Activated CD8-positive, alpha-beta memory T cell treated with anti-CD3 and anti-CD28 coated beads, Interleukin-2, amount 50 U/mL, for 1 hour (primary cell): Measurements from ENCODE around the gene AKAP13.
A peak's percentile ranks its signal among the peaks of the same experiment; 100 is the strongest.

Experiments used
- DNase-seq: peaks from one replicate; pipeline ENCODE4 v3.0.0-alpha.2; 2020; ENCODE audit errors: extremely low read depth

Gene AKAP13

GRCh38 chr15:85407421-85408269 is 27.2 kb downstream of the AKAP13 start:
- DNase-seq = no peak

GRCh38 chr15:85408270-85408746 is 27.9 kb downstream of the AKAP13 start:
- no peak for DNase-seq

- no peak for DNase-seq
Measured at GRCh38 chr15:85412066-85412465, 31.7 kb downstream of the AKAP13 start.

DNA sequence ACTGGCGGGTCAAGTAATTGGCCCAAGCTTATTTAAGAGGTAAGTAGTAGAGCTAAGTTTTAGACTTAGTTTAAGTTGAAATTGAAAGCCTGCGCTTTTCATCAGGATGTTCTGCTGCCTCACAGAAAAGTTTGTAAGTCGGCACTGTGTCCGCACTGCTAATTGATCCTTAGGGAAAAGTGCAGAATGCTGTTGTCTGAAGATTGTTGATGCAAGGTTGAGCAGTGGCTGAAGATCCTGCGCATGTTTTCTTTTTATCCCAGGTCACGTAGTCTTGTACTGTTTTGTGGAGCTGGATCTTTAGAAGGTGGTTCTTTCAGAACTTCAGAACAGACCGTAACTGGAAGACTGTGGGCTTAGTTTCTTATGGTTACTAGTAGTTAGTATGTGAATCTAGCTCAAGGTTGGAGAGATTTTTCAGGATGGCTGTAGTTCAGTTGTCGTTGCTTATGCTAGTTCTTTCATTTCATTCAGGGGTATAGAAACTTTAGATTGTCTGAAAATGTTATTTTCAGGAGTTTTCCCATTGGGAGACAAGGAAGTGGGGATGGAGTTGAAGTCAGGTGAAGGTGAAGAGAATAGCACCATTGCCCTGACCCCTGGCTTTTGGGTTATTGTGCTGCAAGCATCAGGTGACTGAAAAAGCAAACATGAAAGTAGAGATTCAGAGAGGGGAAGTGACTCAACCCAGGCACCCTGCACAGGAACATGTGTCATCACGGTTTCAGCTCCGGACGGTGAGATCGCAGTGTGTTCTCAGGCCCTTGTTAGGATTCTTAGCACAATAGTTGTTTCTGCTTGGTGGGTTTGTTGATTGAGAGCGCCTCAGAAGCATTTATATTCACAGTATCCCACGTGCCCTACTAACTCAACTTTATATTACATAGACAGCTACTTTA is 32.8 kb downstream of the AKAP13 start:
- peak; percentile 69 for DNase-seq

- DNase-seq = no peak
Measured at GRCh38 chr15:85414037-85414436, 33.6 kb downstream of the AKAP13 start.

GRCh38 chr15:85414495-85414894 is 34.1 kb downstream of the AKAP13 start:
- DNase-seq = no peak

DNA sequence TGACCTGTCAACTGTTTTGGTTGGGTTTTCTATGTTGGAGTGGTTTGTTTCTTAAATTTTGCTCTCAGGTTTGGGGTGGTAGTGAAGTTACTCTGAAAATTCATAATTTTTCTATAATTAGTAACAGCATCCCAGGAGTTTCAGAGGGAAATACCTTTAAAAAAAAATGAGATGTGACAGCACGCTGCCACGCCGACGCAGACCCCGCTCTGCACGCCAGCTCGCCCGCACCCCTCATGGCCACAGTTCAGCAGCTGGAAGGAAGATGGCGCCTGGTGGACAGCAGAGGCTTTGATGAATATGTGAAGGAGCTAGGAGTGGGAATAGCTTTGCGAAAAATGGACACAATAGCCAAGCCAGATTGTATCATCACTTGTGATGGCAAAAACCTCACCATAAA is 34.6 kb downstream of the AKAP13 start:
- no peak for DNase-seq

DNA sequence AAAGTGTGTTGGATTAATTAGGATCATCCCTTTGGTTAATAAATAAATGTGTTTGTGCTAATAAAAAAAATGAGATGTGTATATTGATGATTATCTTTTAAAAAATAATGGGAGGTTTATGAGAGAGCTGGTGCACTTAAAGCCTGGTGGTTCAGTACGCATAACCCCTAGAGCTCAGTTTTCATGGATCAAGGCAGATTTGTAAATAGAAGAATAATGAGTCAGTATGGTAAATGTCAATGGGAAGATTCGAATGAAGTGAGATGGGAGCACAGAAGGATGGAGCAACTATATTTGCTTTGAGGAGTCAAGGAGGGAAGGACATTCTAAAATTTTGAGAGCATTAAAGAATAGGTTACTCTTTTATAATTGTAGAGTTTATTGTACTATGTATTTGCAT is 35.4 kb downstream of the AKAP13 start:
- DNase-seq = no peak

DNA sequence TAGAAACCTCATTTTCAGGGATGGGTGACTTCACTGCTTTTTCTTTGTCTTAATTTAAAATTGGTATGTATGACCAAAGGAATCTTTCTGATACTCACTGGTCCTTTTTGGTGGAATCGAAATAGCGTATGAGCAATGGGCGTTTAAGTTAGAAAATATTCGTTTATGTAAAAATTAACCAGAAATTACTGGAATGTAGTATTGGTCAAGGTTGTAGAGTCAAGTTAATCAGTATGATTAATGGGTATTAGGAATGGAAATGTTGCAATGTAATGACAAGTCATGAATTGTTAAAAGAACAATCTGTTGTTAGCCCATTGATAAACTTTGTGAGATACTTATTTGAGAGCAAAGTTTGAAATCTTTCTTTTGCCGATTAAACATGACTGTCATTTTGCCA is 36.9 kb downstream of the AKAP13 start:
- no peak for DNase-seq

GRCh38 chr15:85419161-85419560 is 38.8 kb downstream of the AKAP13 start:
- no peak for DNase-seq

GRCh38 chr15:85421116-85421925 is 40.9 kb downstream of the AKAP13 start:
- no peak for DNase-seq

DNA sequence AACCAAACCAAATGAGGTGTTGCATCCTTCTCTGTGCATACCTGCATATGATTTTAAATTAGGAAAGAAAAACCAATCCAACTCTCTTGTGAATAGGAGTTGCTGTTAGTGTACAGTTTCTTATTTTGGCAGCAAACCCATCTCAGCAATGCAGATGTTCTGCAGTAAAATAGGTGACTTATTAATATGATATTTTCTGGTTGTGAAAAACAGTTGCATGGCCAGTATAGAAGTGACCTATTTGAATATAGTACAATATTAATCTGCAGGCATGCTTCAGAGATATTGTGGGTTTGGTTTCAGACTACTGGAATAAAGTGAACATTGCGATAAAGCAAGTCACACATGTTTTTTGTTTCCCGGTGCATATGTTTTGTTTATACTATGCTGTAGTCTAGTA is 42.2 kb downstream of the AKAP13 start:
- no peak for DNase-seq

GRCh38 chr15:85423256-85423655 is 42.9 kb downstream of the AKAP13 start:
- DNase-seq = no peak

GRCh38 chr15:85424154-85424553 is 43.8 kb downstream of the AKAP13 start:
- DNase-seq = no peak

DNA sequence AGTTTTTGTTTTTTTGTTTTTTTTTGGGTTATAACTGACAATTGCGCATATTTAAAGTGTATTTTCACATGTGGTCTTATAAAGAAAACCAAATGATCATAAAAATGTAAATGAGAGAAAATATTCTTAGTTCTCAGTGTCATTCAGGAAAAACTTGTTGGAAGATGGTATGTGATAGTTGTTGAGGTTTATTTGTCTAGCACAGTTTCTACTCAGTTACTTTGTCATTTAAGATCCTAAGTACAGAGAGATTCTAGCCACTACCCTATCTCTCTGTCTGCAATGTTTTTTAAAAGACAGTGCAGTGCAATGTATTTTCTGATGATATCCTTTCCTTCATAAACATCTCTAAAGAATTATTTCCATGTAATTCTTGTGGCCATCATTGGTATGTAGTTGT is 46.1 kb downstream of the AKAP13 start:
- no peak for DNase-seq

- DNase-seq = no peak
Measured at GRCh38 chr15:85427286-85428028, 47.1 kb downstream of the AKAP13 start.

GRCh38 chr15:85429522-85429921 is 49.1 kb downstream of the AKAP13 start:
- DNase-seq = no peak

GRCh38 chr15:85430406-85431204 is 50.2 kb downstream of the AKAP13 start:
- DNase-seq = no peak

GRCh38 chr15:85439996-85440395 is 59.6 kb downstream of the AKAP13 start:
- DNase-seq = no peak

GRCh38 chr15:85440451-85440850 is 60.0 kb downstream of the AKAP13 start:
- DNase-seq = no peak
